NCI-H226 (cell line): ENCODE results near the gene RYR2.
"Not testable (repeated sequence)": the region's sequence is repeated elsewhere in the genome, so short reads cannot be mapped to it uniquely, and the experiment has no call there.

Experiments
- DNase-seq: peaks from one replicate; pipeline ENCODE4 v3.0.0-alpha.2; 2015

The RYR2 gene

GRCh38 chr1:237759377-237759776 lies 717.4 kb downstream of the RYR2 start:
- peak; percentile 71 for DNase-seq

- no peak for DNase-seq
Observed at GRCh38 chr1:237760951-237761350, 719.0 kb downstream of the RYR2 start.

DNA sequence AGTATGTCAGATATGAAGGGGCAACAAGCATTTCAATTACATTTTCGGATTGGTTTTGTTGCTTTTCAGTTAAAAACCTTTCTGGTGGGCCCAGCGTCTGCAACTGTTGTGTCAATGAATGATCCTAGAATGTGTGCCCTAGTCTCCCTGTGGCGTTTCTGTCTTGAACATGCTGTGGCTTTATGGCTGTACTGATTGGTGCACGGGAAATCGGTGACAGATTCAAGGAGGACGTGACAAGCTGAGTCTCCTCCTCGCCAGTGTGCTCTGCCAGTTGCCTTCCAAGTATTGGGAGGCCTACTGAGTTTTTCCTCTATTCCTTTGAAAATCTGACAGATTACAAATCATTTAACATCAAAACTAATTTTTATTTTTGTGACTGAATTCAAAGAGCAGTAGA lies 721.2 kb downstream of the RYR2 start:
- DNase-seq: no peak

GRCh38 chr1:237763751-237764150 lies 721.8 kb downstream of the RYR2 start:
- DNase-seq: no peak

DNA sequence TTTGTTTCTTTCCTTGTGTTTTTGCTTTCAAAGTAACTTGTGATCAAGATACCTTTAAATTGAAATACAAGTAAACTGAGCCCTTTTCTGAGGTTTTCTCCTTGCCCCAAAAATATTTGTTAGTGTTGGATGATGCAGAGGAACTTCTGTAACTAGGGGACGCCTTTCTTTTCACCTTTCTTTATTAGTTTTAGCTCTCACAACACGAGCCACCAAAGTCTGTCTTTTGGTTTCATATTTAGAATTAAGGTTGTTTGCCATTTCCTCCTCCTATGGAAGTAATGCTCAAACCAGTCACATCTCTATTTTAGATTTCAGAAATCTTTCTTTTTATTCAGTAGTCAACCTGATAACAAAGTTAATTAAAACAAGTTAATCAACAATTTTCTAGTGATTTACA lies 727.9 kb downstream of the RYR2 start:
- no peak for DNase-seq

- peak; percentile 8 for DNase-seq
Observed at GRCh38 chr1:237772009-237772408, 730.0 kb downstream of the RYR2 start.

- no peak for DNase-seq
Observed at GRCh38 chr1:237774246-237774645, 732.3 kb downstream of the RYR2 start.

DNA sequence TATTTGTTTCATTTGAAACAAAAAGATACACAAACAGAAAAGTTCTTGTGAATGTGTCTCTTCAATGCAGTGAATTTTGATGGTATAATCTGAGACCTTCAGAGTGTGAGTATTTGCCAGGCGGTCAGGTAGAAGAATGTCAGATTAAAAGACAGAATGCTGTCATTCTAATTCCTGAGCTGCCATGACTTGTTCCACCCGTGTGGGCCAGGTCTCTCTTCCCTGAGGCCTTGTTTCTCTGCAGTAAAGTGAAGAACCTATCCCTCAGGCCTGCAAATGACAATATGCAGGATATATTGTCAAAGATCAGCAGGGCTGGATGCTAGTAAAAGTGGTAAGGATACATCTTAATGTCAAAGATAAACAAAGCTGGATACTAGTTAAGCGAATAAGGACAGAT lies 737.4 kb downstream of the RYR2 start:
- no peak for DNase-seq

DNA sequence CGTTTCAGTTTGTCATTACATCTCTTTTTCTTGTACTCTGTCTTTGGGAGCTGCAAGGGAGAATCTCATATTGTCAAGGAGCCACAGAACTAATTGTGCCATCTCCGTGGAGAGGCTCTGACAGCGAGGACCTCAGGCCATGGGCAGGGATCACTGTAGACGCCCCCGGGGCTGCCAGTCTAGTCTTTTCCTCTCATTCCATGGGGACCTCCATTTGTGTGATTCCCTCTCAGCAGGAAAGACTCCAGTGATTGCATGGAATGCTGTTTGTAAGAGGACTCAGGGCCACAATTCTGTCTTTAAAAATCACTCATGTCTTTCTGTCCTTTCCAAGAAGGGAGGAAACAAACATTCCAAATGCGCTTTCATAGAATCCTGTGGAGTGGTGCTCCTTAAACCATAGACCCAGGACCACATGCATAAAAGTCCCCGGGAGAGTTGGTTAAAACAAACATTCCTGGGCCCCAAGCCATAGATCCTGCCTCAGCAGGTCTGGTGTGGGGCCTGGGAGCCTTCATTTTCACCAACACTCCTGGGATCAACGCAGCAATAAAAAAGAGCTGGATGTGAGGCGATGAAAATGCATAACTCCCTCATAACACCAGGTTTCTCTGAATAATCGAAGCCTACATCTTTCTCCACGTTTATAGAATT lies 744.2 kb downstream of the RYR2 start:
- DNase-seq: no peak

DNA sequence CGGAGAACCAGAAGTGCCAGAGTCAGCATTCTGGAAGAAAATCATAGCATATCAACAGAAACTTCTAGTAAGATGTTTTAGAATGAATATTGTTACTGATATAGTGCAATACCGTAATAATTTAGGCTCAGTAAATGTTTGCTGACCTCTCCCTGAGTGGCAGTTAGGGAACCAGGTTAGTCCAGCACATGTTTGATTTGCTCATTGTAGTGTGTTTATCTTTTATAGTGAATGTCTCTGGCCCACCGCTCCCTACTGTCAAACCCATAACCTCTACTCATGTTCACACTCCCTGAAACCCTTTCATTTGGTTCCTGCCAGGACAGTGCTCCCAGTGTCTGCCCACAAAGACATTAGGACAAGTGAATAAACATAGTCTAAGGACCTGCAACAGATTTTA lies 746.1 kb downstream of the RYR2 start:
- no peak for DNase-seq

GRCh38 chr1:237789619-237790018 lies 747.6 kb downstream of the RYR2 start:
- DNase-seq: no peak

DNA sequence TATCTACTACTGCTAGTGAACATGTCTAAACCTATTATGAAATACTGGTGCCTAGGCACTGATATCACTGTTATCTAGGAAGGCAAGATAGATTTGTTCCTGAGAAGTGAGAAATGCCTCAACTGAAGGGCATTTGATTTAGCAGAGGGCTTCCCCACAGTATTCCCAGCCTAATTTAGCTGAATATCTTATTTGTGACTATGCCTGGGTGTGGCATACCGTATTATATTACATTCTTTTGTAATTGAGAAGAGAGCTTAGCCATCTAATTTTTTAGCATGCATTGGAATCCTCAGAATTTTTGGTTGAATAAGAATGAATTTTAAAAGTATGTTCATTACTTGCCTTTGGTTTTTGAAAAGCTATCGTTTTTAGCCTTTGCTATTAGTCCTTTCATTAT lies 749.6 kb downstream of the RYR2 start:
- DNase-seq: peak; percentile 7

GRCh38 chr1:237792149-237792548 lies 750.2 kb downstream of the RYR2 start:
- DNase-seq: no peak

- DNase-seq: no peak
Observed at GRCh38 chr1:237792726-237793125, 750.7 kb downstream of the RYR2 start.

GRCh38 chr1:237794071-237794470 lies 752.1 kb downstream of the RYR2 start:
- peak; percentile 14 for DNase-seq

GRCh38 chr1:237795558-237795957 lies 753.6 kb downstream of the RYR2 start:
- no peak for DNase-seq

DNA sequence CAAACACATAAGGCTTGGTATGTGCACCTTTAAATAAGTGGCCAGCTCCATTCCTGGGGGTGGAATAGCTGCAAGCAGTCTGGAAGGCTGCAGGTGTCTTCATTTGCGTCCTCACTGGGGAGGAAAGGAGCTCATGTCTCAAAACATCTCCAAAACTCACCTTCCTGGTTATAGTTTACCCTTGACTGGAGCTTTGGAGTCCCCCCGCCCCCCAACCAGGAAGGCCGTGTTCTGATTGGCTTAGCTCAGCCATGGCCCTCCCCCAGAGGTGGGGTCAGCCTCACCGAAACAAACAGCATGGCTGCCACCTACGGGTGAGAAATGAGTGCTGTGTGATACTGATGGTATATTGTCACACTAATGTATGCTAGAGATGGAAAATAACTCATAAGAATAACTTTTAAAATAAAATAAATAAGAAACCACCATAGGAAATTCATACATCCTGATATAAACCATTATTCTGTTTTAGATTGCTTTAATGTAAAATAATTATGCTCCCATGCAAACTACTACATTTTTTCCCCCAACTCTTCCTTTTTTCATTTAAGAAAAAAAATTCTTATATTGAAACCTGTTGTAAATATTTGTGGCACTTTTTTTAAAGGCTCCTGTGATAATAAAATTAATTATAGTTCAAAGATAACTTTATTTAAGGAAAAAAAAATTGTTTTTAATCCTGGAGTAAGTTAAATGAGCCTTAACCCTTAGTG lies 757.9 kb downstream of the RYR2 start:
- DNase-seq: peak; percentile 23

DNA sequence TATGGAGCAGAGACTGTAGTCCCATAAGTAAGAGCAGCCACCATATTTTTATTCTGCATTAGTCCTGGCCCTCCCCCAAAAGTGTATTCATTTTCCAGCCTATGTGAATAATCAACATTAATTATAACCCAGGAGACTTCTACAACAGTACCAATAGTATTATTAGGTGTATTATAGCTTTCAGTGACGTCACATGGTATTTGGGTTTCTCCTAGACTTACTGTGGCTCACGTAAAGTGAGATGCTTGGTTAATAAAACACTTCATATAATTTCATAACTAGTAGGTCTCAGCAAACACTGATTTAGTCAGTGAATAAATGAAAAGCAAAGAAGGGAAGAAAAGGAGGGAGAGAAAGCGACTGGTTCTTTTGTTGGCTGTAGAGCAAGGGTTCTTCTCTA lies 762.5 kb downstream of the RYR2 start:
- no peak for DNase-seq

GRCh38 chr1:237809099-237809498 lies 767.1 kb downstream of the RYR2 start:
- DNase-seq: no peak

- DNase-seq: no peak
Observed at GRCh38 chr1:237811633-237812032, 769.6 kb downstream of the RYR2 start.

DNA sequence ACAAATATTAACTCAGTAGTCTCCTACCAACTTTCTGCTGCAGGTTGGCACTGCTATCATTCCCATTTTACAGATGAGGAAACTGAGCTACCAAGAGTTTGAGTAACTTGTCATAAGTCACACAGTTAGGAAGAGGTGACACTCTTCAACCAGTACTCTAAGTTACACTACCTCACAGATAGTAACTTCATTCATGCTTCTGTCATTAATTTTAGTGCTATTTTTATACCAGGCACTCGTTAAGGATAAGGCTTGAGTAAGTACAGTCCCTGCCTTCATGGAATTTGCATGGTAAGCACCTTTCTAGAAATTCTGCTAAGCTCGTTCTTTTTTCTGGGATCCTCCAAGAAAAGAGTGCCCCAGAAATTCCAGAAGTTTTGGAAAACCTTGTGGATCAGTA lies 770.1 kb downstream of the RYR2 start:
- DNase-seq: no peak

- DNase-seq: no peak
Observed at GRCh38 chr1:237814319-237814924, 772.4 kb downstream of the RYR2 start.

- DNase-seq: no peak
Observed at GRCh38 chr1:237817277-237817676, 775.3 kb downstream of the RYR2 start.

GRCh38 chr1:237820634-237821033 lies 778.6 kb downstream of the RYR2 start:
- not testable (repeated sequence) for DNase-seq
